ENCODE measurements around the gene TBC1D9. TPM values are rescaled to one million over a fixed set of nuclear protein-coding genes. Genes with fewer than 3 reads are reported as not detected.

Gene TBC1D9
- total RNA-seq, 4 donors from 2014 or later: 1.5 to 3.5 (median 2.2) TPM

GRCh38 chr4:140617499-140618248 is 138.5 kb downstream of the TBC1D9 start:
- no peak for DNase-seq
- Histone ChIP-seq H3K27ac (no peak overlapping the region), H3K36me3 (no peaks in the 10 kb centered on the region), H3K27me3 (no peaks in the 10 kb centered on the region), H3K4me1 (no peaks in the 10 kb centered on the region), H3K9me3 (no peaks in the 10 kb centered on the region), H3K4me3 (no peak overlapping the region)
- intact Hi-C loops (cut with DNase I; ENCODE audit: low total_unique reads) (no loop called here), in situ Hi-C loops (cut with MboI; ENCODE audit: low sequenced_read_pairs in 4 of 4) (no loop called here)
- no peak for ATAC-seq
- no peak for TF ChIP-seq POLR2A (IDR thresholded peaks at IDR 0.05)
- no peak for TF ChIP-seq CTCF (IDR thresholded peaks at IDR 0.05 in 4 of 5, conservative IDR thresholded peaks at IDR 0.05 in 1 of 5)

GRCh38 chr4:140615451-140615850 is 140.7 kb downstream of the TBC1D9 start:
- H3K4me1 ChIP-seq: no peaks in the 10 kb centered on the region
- H3K9me3 ChIP-seq: no peaks in the 10 kb centered on the region
- TF ChIP-seq CTCF (IDR thresholded peaks at IDR 0.05 in 4 of 5, conservative IDR thresholded peaks at IDR 0.05 in 1 of 5) (no peak), POLR2A (IDR thresholded peaks at IDR 0.05) (no peak)
- no peak overlapping the region for H3K27ac ChIP-seq
- H3K36me3 ChIP-seq: no peaks in the 10 kb centered on the region
- no peaks in the 10 kb centered on the region for H3K27me3 ChIP-seq
- intact Hi-C loops (cut with DNase I; ENCODE audit: low total_unique reads): no loop called here
- no peak overlapping the region for H3K4me3 ChIP-seq
- in situ Hi-C loops (cut with MboI; ENCODE audit: low sequenced_read_pairs in 4 of 4): no loop called here
- ATAC-seq (no peak), DNase-seq (no peak)

GRCh38 chr4:140612357-140612756 is 143.8 kb downstream of the TBC1D9 start:
- Histone ChIP-seq H3K36me3 (no peaks in the 10 kb centered on the region), H3K27ac (no peak overlapping the region), H3K4me3 (no peak overlapping the region), H3K4me1 (no peaks in the 10 kb centered on the region), H3K27me3 (no peaks in the 10 kb centered on the region), H3K9me3 (no peaks in the 10 kb centered on the region)
- in situ Hi-C loops (cut with MboI; ENCODE audit: low sequenced_read_pairs in 4 of 4) (no loop called here), intact Hi-C loops (cut with DNase I; ENCODE audit: low total_unique reads) (no loop called here)
- no peak for ATAC-seq
- no peak for TF ChIP-seq POLR2A (IDR thresholded peaks at IDR 0.05)
- TF ChIP-seq CTCF (IDR thresholded peaks at IDR 0.05 in 4 of 5, conservative IDR thresholded peaks at IDR 0.05 in 1 of 5): no peak
- DNase-seq: no peak

GRCh38 chr4:140611854-140612253 is 144.3 kb downstream of the TBC1D9 start:
- in situ Hi-C loops (cut with MboI; ENCODE audit: low sequenced_read_pairs in 4 of 4): no loop called here
- ATAC-seq: no peak
- no peaks in the 10 kb centered on the region for H3K4me1 ChIP-seq
- H3K4me3 ChIP-seq: no peak overlapping the region
- no peaks in the 10 kb centered on the region for H3K27me3 ChIP-seq
- DNase-seq: no peak
- intact Hi-C loops (cut with DNase I; ENCODE audit: low total_unique reads): no loop called here
- H3K9me3 ChIP-seq: no peaks in the 10 kb centered on the region
- H3K36me3 ChIP-seq: no peaks in the 10 kb centered on the region
- no peak overlapping the region for H3K27ac ChIP-seq
- TF ChIP-seq POLR2A (IDR thresholded peaks at IDR 0.05): no peak
- TF ChIP-seq CTCF (IDR thresholded peaks at IDR 0.05 in 4 of 5, conservative IDR thresholded peaks at IDR 0.05 in 1 of 5): no peak
